ENCODE results near the gene DTWD2. TPM values are rescaled to one million over a fixed set of nuclear protein-coding genes. Genes with fewer than 3 reads are reported as not detected.
"Not testable (repeated sequence)": the region's sequence is repeated elsewhere in the genome, so short reads cannot be mapped to it uniquely, and the experiment has no call there.

The DTWD2 gene
- total RNA-seq, 2 donors from 2014 or later = 2.3 to 3.2 TPM

DNA sequence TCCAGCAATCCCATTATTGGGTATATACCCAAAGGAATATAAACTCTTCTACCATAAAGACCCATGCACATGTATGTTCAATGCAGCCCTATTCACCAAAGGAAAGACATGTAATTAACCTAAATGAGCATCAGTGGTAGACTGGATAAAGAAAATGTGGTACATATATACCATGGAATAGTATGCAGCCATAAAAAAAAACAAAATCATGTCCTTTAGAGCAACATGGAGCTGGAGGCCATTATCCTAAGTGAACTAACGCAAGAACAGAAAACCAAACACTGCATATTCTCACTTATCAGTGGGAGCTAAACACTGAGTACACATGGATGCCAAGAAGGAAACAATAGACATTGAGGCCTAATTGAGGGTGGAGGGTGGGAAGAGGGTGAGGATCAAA, 27.8 kb downstream of the DTWD2 start:
- no peak overlapping the region for H3K27ac Mint-ChIP-seq
- ATAC-seq (replicated peaks in 1 of 2) (no peak), DNase-seq (no peak)
- H3K36me3 Mint-ChIP-seq (ENCODE audit: insufficient read depth in 2 of 2) = peaks cover 0 to 2% of the 10 kb centered on the region in 2 donors
- H3K4me3 Mint-ChIP-seq = no peak overlapping the region
- H3K4me1 Mint-ChIP-seq (ENCODE audit: low read depth) = no peaks in the 10 kb centered on the region
- H3K27me3 Mint-ChIP-seq (ENCODE audit: low read depth) = no peaks in the 10 kb centered on the region
- no peaks in the 10 kb centered on the region for H3K9me3 Mint-ChIP-seq

DNA sequence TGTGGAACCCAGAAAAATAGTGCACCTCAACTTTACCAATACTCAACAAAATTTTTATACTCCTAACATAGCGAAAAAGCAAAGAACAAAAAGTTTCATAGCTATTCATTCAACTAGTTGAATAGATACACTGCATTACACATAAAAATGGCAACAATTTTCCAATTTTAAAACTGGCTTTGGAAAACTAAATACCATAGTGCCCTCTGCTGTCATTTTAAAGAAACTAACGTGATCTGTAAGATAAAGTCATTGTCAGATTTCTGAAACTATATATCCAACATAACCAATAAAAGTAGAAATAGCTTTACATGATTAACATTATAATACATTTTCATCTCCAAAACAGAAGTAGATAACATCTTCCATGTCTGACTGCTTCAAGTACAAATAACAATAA, 31.6 kb downstream of the DTWD2 start:
- no peaks in the 10 kb centered on the region for H3K27me3 Mint-ChIP-seq (ENCODE audit: low read depth)
- DNase-seq (no peak), ATAC-seq (replicated peaks in 1 of 2) (no peak)
- H3K27ac Mint-ChIP-seq = no peak overlapping the region
- no peak overlapping the region for H3K4me3 Mint-ChIP-seq
- no peaks in the 10 kb centered on the region for H3K36me3 Mint-ChIP-seq (ENCODE audit: insufficient read depth in 2 of 2)
- no peaks in the 10 kb centered on the region for H3K9me3 Mint-ChIP-seq
- no peaks in the 10 kb centered on the region for H3K4me1 Mint-ChIP-seq (ENCODE audit: low read depth)

DNA sequence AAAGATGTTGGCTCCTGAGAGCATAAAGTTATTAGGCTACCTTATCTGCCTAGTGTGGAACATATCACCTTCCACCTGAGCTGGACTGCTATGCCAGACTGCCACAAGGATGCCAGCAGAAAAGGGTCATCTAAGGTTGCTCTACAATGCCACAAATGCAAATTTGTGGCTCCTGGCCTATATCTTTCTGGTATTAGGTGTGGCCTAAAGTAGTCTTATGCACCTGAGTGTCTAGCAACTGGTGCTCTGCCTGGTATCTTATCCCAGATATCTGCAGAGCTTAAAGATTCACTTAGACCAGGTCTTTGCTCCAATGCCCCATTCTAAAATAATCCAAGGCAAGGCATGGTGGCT, 34.7 kb downstream of the DTWD2 start:
- H3K4me1 Mint-ChIP-seq (ENCODE audit: low read depth) = no peaks in the 10 kb centered on the region

DNA sequence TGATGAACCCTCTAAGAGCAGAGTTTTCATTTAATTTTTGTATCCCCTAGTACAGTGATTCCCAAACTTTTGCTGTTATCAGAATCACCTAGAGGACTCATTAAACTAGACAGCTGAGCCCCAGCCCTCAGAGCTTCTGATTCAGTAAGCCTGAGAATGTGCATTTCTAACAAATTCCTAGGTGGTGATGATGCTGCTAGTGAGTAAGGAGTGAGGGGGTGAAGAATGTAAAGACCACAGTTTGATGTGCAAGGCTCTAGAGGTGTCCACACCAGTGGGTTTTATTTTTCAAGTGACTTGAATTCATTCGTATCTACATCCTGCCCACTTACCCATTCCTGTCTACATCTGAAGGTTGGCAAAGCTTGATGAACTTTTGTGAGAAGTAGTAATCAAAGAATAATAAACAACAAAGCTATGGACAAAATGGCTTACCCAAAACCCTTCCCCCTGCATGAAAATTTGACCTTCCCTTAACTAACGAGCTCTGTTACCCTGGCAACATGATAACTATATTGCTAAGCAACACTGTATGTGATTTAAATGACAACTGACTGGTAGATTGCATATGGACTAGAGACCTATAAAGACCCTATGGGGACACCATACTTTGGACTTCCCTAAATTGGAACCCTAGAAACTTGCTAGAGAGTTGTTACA, 35.2 kb downstream of the DTWD2 start:
- DNase-seq = no peak
- Mint-ChIP-seq H3K36me3 (ENCODE audit: insufficient read depth in 2 of 2) (no peaks in the 10 kb centered on the region), H3K27ac (no peak overlapping the region), H3K4me1 (ENCODE audit: low read depth) (no peaks in the 10 kb centered on the region), H3K9me3 (no peaks in the 10 kb centered on the region), H3K4me3 (no peak overlapping the region), H3K27me3 (ENCODE audit: low read depth) (no peaks in the 10 kb centered on the region)
- no peak for ATAC-seq (replicated peaks in 1 of 2)

More for the DNA sequence above, 34.7 kb downstream of the DTWD2 start:
- H3K27me3 Mint-ChIP-seq (ENCODE audit: low read depth) = no peaks in the 10 kb centered on the region
- DNase-seq (no peak), ATAC-seq (replicated peaks in 1 of 2) (no peak)
- H3K9me3 Mint-ChIP-seq = no peaks in the 10 kb centered on the region
- H3K4me3 Mint-ChIP-seq = no peak overlapping the region
- no peaks in the 10 kb centered on the region for H3K36me3 Mint-ChIP-seq (ENCODE audit: insufficient read depth in 2 of 2)
- no peak overlapping the region for H3K27ac Mint-ChIP-seq

DNA sequence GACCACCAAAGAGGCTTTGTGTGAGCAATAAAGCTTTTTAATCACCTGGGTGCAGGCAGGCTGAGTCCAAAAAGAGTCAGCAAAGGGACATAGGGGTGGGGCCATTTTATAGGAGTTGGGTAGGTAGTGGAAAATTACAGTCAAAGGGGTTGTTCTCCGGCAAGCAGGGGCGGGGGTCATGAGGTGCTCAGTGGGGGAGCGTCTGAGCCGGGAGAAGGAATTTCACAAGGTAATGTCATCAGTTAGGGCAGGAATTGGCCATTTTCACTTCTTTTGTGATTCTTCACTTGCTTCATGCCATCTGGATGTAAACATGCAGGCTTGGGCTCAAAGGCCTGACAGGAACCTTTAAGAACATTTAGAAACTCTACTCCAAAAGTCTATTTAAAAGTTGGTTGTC, 36.0 kb downstream of the DTWD2 start:
- H3K27me3 Mint-ChIP-seq (ENCODE audit: low read depth); ATAC-seq (replicated peaks in 1 of 2); H3K4me3 Mint-ChIP-seq; H3K4me1 Mint-ChIP-seq (ENCODE audit: low read depth); DNase-seq; H3K9me3 Mint-ChIP-seq; H3K27ac Mint-ChIP-seq; H3K36me3 Mint-ChIP-seq (ENCODE audit: insufficient read depth in 2 of 2): not testable (repeated sequence)

DNA sequence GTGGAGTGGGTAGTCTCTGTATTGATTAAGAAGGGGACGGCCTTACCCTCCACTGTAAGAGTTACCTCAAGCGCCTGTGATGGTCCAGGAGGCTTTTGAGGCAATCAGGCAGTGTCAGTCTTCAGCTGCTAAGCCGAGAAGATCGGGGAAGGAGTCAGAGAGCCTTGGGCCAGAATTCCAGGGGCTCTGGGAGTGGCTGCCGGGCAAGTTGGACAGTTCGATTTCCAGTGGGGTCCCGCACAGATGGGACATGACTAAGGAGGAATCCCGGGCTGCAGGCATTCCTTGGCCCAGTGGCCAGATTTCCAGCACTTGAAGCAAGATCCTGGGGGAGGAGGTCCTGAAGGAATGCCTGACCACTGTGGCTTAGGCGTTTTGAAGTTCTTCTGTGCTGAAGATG, 38.0 kb downstream of the DTWD2 start:
- not testable (repeated sequence) for H3K27ac Mint-ChIP-seq; ATAC-seq (replicated peaks in 1 of 2); H3K4me1 Mint-ChIP-seq (ENCODE audit: low read depth); DNase-seq; H3K36me3 Mint-ChIP-seq (ENCODE audit: insufficient read depth in 2 of 2); H3K9me3 Mint-ChIP-seq; H3K27me3 Mint-ChIP-seq (ENCODE audit: low read depth); H3K4me3 Mint-ChIP-seq

DNA sequence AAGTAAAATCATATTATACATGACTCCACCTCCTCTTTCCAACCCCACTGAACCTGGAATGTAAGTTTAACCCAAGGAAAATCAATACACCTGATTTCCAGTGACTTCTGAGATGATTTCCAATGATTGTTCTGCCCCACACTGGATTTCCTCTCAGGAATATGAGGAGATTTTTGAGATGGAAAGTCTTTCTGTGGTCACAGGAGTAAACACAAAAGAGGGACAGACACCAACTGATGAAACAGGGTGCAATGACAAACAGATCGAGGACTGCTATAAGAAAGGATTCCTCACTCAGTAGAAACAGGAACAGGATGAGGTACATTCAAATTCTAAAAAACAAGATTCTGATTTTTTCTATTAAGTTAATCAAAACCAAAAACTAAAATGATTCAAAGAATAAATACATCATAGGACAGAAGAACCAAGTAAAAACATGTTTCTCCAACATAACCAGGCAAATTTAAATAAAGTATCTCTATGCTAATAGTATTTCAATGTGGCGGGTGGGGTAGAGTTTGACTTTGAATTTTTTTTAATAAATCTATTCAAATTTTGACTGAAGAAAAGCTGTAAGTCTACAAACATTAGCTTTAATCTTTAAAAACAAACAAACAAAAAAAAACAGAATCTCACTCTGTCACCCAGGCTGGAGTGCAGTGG, 42.1 kb downstream of the DTWD2 start:
- no peaks in the 10 kb centered on the region for H3K27me3 Mint-ChIP-seq (ENCODE audit: low read depth)
- peak overlapping the region; percentile 2 for H3K27ac Mint-ChIP-seq
- no peak for DNase-seq
- H3K36me3 Mint-ChIP-seq (ENCODE audit: insufficient read depth in 2 of 2) = no peaks in the 10 kb centered on the region
- no peak for ATAC-seq (replicated peaks in 1 of 2)
- no peak overlapping the region for H3K4me3 Mint-ChIP-seq
- H3K4me1 Mint-ChIP-seq (ENCODE audit: low read depth) = no peaks in the 10 kb centered on the region
- no peaks in the 10 kb centered on the region for H3K9me3 Mint-ChIP-seq

DNA sequence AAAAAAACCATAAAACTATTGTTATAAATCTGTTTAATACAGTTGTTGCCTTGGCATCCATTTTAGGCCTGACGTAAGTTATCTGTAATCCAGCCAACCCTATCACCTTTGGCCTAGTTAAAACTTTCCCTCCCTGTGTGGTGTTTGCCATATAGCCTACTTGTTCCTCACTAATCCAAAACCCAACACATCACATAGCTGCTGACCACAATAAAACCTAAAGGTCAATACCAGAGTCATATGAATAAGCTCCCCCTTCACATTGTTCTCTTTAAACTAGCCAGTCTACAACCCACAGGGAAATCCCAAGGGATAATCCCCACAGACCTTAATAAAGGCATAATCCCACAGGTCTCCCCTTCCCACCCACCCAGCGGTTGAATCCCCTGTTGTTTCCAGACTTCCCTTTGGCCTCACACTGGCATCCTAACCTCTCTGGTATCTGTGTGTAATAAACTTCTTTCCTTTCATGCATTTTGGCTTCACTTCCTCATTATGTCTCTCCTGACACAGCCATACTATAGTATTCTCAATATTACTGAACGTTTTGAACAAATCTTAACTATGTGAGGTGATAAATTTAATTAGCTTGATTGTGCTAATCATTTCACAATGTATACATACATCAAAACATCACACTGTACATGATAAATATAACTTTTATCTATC, 50.8 kb downstream of the DTWD2 start:
- DNase-seq (no peak), ATAC-seq (replicated peaks in 1 of 2) (no peak)
- H3K9me3 Mint-ChIP-seq = no peaks in the 10 kb centered on the region
- no peaks in the 10 kb centered on the region for H3K4me1 Mint-ChIP-seq (ENCODE audit: low read depth)
- no peak overlapping the region for H3K27ac Mint-ChIP-seq
- no peak overlapping the region for H3K4me3 Mint-ChIP-seq
- H3K27me3 Mint-ChIP-seq (ENCODE audit: low read depth) = no peaks in the 10 kb centered on the region
- no peaks in the 10 kb centered on the region for H3K36me3 Mint-ChIP-seq (ENCODE audit: insufficient read depth in 2 of 2)

DNA sequence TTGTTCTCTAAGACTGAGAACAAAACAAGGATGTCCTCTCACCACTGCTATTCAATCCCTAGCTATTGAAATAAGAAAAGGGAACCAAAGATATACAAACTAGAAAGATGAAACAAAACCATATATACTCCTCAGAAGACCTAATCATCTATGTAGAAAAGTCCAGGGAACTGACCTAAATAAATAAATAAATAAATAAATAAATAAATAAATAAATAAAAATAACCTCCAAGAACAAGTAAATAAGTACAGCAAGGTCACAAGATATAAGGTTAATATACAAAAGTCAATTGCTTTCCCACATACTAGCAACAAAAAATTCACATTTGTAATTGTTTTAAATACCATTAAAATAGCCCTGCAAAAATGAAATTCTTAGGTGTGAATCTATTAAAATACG, 54.6 kb downstream of the DTWD2 start:
- H3K27me3 Mint-ChIP-seq (ENCODE audit: low read depth) = no peaks in the 10 kb centered on the region
- H3K9me3 Mint-ChIP-seq = peaks cover 0 to 1% of the 10 kb centered on the region in 2 donors
- DNase-seq = no peak
- H3K27ac Mint-ChIP-seq = no peak overlapping the region
- no peaks in the 10 kb centered on the region for H3K4me1 Mint-ChIP-seq (ENCODE audit: low read depth)
- no peaks in the 10 kb centered on the region for H3K36me3 Mint-ChIP-seq (ENCODE audit: insufficient read depth in 2 of 2)
- no peak overlapping the region for H3K4me3 Mint-ChIP-seq
- no peak for ATAC-seq (replicated peaks in 1 of 2)

DNA sequence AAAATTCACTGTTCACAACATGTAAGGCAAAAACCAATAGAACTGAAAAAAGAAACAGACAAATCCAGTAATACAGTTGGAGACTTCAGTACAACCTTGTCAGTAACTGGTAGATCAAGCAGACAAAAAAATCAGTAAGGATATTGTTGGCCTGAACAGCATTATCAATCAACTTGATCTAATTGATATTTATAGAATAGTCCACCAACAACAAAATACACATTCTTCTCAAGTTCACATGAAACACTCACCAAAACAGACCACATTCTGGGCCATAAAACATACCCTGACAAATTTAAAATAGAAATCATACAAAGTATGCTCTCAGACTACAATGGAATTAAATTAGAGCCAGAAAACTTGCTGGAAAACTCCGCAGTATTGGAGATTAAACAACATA, 56.8 kb downstream of the DTWD2 start:
- no peak for ATAC-seq (replicated peaks in 1 of 2)
- no peak overlapping the region for H3K27ac Mint-ChIP-seq
- H3K4me3 Mint-ChIP-seq = no peak overlapping the region
- H3K36me3 Mint-ChIP-seq (ENCODE audit: insufficient read depth in 2 of 2) = no peaks in the 10 kb centered on the region
- H3K27me3 Mint-ChIP-seq (ENCODE audit: low read depth) = no peaks in the 10 kb centered on the region
- peaks cover 0 to 1% of the 10 kb centered on the region in 2 donors for H3K9me3 Mint-ChIP-seq
- no peak for DNase-seq
- no peaks in the 10 kb centered on the region for H3K4me1 Mint-ChIP-seq (ENCODE audit: low read depth)

DNA sequence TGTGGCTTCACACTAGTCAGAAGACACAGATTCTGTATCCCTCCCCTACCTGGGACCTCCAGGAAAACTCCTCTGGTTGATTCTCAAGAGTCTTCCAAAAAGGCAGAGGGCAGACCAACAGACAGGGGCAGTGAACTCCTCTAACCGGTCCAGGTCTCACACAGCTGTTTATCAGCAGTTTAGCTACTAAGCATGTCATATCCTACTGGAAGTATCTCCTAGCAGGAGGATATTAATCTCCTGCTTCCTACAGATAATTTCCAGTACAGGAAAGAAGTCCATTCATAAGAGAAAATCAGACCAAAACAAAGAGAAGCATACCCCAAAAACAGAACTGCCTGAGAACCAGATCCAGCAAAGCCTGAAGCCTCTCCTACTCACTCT, 64.3 kb downstream of the DTWD2 start:
- DNase-seq = no peak
- H3K4me1 Mint-ChIP-seq (ENCODE audit: low read depth) = no peaks in the 10 kb centered on the region
- no peak overlapping the region for H3K27ac Mint-ChIP-seq
- no peaks in the 10 kb centered on the region for H3K9me3 Mint-ChIP-seq
- ATAC-seq (replicated peaks in 1 of 2) = no peak
- no peaks in the 10 kb centered on the region for H3K36me3 Mint-ChIP-seq (ENCODE audit: insufficient read depth in 2 of 2)
- H3K27me3 Mint-ChIP-seq (ENCODE audit: low read depth) = no peaks in the 10 kb centered on the region
- H3K4me3 Mint-ChIP-seq = no peak overlapping the region

DNA sequence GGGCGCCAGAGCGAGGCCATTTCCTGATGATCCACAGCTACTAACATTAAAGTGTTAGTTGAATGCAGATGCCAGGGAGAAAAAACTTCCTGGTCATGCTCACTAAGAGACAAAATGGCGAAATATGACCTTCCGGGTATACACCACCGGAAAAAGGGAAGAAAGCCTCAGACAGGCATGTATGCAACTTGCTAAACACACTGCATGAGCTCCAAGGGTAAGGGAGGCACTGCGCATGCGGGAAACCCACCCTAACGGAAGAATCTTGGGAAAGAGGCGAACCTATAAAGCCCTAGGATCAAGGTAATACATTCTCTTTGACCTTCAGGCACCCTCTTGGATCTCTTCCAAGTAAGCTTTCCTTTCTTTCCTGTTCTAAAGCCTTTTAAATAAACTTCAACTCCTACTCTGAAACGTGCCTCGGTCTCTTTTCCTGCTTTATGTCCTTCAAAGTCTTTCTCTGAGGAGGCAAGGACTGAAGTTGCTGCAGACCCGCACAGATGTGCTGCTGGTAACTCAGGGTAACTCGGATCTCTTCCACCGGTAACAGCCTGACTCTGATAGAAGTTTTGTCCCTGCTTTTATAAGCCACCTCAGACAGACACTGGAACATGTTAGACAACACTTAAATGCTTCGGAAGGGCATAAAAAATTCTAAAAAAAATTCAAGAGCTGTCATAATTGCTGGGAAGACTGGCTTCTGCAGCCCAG, 64.9 kb downstream of the DTWD2 start:
- DNase-seq = no peak
- Mint-ChIP-seq H3K4me3 (no peak overlapping the region), H3K4me1 (ENCODE audit: low read depth) (no peaks in the 10 kb centered on the region)

DNA sequence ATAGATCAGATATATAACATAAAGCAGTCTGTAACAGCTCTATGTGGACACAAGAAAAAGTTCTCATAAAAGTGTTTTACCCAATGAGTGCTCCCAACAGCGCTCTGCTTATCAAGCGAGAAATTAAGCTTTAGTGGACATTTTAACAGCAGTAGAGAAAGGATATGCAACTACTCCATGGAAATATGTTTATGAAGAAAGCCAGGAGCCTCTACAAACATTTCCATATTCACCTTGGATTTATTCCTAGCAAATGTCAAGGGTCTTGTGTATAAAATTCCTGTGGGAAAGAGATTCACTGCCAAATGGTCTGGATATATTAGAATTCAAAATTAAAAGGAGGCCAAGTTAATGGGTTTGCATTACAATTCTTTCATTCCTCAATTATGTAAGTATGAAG, 66.5 kb downstream of the DTWD2 start:
- no peaks in the 10 kb centered on the region for H3K9me3 Mint-ChIP-seq

More for the DNA sequence above, 64.9 kb downstream of the DTWD2 start:
- Mint-ChIP-seq H3K9me3 (no peaks in the 10 kb centered on the region), H3K36me3 (ENCODE audit: insufficient read depth in 2 of 2) (no peaks in the 10 kb centered on the region), H3K27me3 (ENCODE audit: low read depth) (no peaks in the 10 kb centered on the region), H3K27ac (no peak overlapping the region)
- ATAC-seq (replicated peaks in 1 of 2) = no peak

More for the DNA sequence above, 66.5 kb downstream of the DTWD2 start:
- Mint-ChIP-seq H3K36me3 (ENCODE audit: insufficient read depth in 2 of 2) (no peaks in the 10 kb centered on the region), H3K4me1 (ENCODE audit: low read depth) (no peaks in the 10 kb centered on the region), H3K4me3 (no peak overlapping the region), H3K27me3 (ENCODE audit: low read depth) (no peaks in the 10 kb centered on the region), H3K27ac (no peak overlapping the region)
- DNase-seq = no peak
- ATAC-seq (replicated peaks in 1 of 2) = no peak

Measured in activated T-cell treated with anti-CD3 and anti-CD28 coated beads, Interleukin-2, amount 50 U/mL, for 72 hours (primary cell).